GM19240 (cell line): ENCODE results near the gene SUCO.

Experiments
- DNase-seq: peaks from one replicate; pipeline ENCODE4 v3.0.0; 2011; ENCODE audit warnings: low spot score; ENCODE audit not compliant: insufficient read length

The SUCO gene

DNA sequence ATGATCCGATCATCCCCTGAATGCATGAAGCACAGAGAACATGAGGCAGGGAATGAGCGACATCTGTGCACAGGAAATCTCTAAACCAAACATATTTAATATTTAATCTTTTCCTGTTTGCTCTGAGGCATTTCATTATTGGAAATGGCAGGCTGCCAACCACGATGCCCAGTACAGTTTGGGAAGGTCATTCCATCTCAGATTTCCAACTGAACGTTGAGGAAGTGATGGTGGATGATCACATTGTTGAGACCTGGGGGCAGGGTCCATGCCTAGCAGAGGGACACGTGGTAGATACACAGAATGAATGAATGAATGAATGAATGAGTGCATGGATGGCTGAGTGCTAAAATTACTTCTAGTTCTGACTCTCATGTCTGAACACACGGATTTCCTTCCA, 110.0 kb downstream of the SUCO start:
- DNase-seq, result no peak

GRCh38 chr1:172646653-172647052, 113.7 kb downstream of the SUCO start:
- no peak for DNase-seq

- DNase-seq, result no peak
Observed at GRCh38 chr1:172647110-172647564, 114.2 kb downstream of the SUCO start.

- no peak for DNase-seq
Observed at GRCh38 chr1:172647987-172648386, 115.0 kb downstream of the SUCO start.

- no peak for DNase-seq
Observed at GRCh38 chr1:172650474-172651193, 117.7 kb downstream of the SUCO start.

GRCh38 chr1:172653015-172653709, 120.2 kb downstream of the SUCO start:
- no peak for DNase-seq

- no peak for DNase-seq
Observed at GRCh38 chr1:172654535-172654934, 121.6 kb downstream of the SUCO start.

GRCh38 chr1:172656576-172656975, 123.6 kb downstream of the SUCO start:
- no peak for DNase-seq

GRCh38 chr1:172657586-172657985, 124.6 kb downstream of the SUCO start:
- no peak for DNase-seq

GRCh38 chr1:172658871-172659453, 126.0 kb downstream of the SUCO start, which contains the start of gene FASLG:
TSS of gene FASLG (plus strand) at chr1:172659103. CDS start at chr1:172659202, 99 bp downstream.
- DNase-seq, result no peak

DNA sequence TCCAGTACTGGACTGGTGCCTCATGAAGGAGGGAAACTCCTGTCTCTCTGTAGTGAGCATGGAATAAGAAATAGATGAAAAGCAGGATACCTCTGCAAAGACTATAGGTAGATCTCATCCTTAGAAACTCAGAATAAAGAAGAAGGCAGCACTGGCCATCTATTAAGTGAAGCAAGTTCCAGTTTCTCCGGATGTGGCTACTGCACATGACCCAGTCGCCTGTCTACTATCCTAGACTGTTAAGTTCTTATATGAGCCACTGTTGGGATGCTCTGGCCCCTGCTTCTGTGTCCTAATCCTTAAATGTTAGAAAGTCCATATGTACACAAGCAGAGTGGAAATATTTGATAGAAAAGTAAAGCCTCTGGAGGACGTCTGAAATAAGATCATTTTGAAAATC, 128.2 kb downstream of the SUCO start:
- no peak for DNase-seq
